ENCODE data around the gene ATP2A3. TPM values are rescaled to one million over a fixed set of nuclear protein-coding genes. Genes with fewer than 3 reads are reported as not detected.
A peak's percentile ranks its signal among the peaks of the same experiment; 100 is the strongest.

The ATP2A3 gene
- total and polyA plus RNA-seq, 8 donors, result 5.8 to 53.5 (median 7.4) TPM

DNA sequence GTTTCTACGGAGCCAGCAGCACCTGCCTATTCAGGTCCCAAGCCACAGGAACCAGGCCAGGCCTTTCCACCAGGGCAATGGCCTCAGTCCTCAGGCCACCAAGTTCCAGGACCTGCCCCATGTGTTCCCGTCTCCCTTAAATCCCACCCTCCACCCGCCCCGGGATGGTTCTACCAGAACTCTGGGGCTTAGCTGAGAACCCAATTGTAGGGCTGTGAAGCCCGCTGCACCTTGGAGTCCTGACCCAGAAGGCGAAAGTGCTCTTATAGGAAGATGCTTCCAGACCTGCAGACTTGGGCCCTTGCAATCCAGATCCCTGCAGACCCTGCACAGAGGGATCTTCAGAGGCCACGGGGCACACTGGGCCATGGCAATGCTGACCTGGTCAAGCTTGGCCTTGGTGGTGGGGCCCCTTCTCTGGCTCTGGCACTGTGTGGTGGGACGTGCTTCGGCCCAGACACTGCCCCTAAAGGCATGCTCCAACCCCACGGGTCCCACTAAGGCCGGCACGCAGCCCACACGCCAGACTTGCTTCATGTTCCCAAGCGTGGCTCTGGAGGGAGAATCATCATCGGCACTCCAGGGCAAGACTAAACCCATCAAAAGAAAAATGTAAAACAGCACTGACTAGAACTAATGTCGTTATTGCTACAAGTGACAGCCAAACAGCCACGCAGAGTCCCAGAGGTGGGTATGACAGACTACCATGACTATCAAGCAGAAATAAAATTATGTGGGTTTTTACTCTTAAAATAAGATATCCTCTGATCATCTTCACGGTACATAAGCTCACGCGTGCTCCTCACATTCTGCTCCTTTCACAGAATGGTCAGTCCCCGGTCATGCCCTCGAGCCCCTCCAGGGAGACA is 41.3 kb upstream of the ATP2A3 start:
- ATAC-seq (no peak), DNase-seq (no peak)
- Histone ChIP-seq H3K9me3 (no peaks in the 10 kb centered on the region), H3K36me3 (peaks cover 0 to 55% of the 10 kb centered on the region in 2 donors), H3K27ac (no peak overlapping the region), H3K4me3 (no peak overlapping the region), H3K27me3 (no peaks in the 10 kb centered on the region), H3K4me1 (peaks cover 11 to 28% of the 10 kb centered on the region in 2 donors)
- TF ChIP-seq CTCF (IDR thresholded peaks at IDR 0.05), result no peak
- intact Hi-C loops (cut with DNase I), result loop anchor here (10.0 kb wide), 2 partner anchors 71 to 91 kb away; partner anchors contain the start of gene P2RX1 (in 1 of the 2)

- Histone ChIP-seq H3K4me1 (peaks cover 10 to 28% of the 10 kb centered on the region in 2 donors), H3K9me3 (no peaks in the 10 kb centered on the region), H3K36me3 (peaks cover 0 to 47% of the 10 kb centered on the region in 2 donors), H3K27ac (no peak overlapping the region), H3K4me3 (no peak overlapping the region), H3K27me3 (no peaks in the 10 kb centered on the region)
- TF ChIP-seq CTCF (IDR thresholded peaks at IDR 0.05), result peak; percentile 82 to 96
- ATAC-seq (peak; percentile 57), DNase-seq (peak in 2 of 4 donors; percentile 55 to 94)
- intact Hi-C loops (cut with DNase I), result loop anchor here (10.0 kb wide), 2 partner anchors 70 to 90 kb away; partner anchors contain the start of gene P2RX1 (in 1 of the 2)
Observed at GRCh38 chr17:4004517-4005295, 40.5 kb upstream of the ATP2A3 start.

DNA sequence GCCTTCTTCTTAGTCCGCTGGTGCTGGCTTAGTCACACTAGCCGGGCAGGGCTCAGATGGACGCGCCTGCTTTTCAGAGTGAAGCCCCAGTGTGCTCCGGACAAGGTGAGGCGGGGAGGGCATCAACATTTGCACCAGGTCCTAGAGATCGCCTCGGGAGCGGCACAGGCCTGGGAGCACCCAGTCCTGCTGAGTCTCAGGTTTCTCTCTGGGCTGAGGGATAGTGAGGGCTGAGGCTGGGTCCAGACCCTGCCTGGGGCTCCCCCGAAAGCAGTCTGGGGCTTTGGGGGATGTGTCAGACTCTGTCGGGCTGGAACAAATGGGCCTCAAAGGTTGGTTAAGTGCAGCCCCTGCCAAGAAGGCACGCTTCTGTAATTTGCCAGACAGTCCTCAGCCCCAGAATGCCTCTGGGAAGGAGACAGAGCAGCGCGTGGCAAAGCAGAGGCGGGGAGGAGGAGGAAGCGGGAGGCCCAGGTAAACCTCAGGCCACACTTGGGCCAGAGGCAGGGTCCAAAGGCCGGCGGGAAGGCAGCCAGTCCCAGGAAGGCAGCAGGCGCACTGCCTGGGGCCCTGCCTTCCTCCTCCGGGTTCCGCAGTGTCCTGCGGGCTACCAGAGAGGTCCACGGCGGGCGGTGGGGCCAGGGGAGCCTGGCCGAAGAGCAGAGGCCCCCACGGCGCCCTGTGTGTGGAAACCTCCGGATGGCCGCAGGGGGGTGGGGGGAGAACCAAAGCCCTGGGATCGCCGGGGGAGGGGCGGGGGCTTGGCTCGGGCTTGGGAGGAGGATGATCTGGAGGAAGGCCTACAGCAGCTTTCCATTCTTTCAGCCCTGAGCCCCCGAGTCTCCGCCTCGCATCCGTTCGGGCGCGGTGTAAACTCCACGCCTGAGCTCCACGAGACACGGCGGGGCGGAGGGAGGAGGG is 39.5 kb upstream of the ATP2A3 start:
- H3K4me3 ChIP-seq, result no peak overlapping the region
- no peak overlapping the region for H3K27ac ChIP-seq
- peaks cover 0 to 37% of the 10 kb centered on the region in 2 donors for H3K36me3 ChIP-seq
- DNase-seq (peak in 1 of 4 donors; percentile 81), ATAC-seq (no peak)
- no peaks in the 10 kb centered on the region for H3K27me3 ChIP-seq
- TF ChIP-seq CTCF (IDR thresholded peaks at IDR 0.05), result no peak
- intact Hi-C loops (cut with DNase I), result loop anchor here (10.0 kb wide), 2 partner anchors 69 to 89 kb away; partner anchors contain the start of gene P2RX1 (in 1 of the 2)
- H3K4me1 ChIP-seq, result peaks cover 5 to 28% of the 10 kb centered on the region in 2 donors
- no peaks in the 10 kb centered on the region for H3K9me3 ChIP-seq

DNA sequence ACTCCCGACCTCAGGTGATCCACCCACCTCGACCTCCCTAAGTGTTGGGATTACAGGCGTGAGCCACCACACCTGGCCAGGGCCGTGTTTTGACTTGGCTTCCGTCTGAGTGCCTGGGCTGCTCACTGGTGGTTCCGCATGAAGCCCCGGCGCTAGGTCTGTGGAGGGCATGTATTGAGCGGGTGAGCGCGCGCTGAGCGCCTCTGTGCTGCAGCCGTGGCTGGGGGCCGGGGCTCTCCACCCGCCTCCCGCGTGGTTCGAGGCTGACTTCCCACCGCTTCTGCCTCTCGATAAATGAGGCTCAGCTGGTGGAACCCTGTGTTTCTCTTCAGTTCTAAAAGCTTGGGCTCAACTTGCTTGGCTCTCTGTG is 38.9 kb upstream of the ATP2A3 start:
- Histone ChIP-seq H3K4me3 (no peak overlapping the region), H3K9me3 (no peaks in the 10 kb centered on the region), H3K36me3 (peaks cover 0 to 31% of the 10 kb centered on the region in 2 donors), H3K4me1 (peaks cover 5 to 28% of the 10 kb centered on the region in 2 donors), H3K27me3 (no peaks in the 10 kb centered on the region), H3K27ac (no peak overlapping the region)
- no peak for DNase-seq
- ATAC-seq, result no peak
- no peak for TF ChIP-seq CTCF (IDR thresholded peaks at IDR 0.05)
- intact Hi-C loops (cut with DNase I), result loop anchor here (10.0 kb wide), 2 partner anchors 68 to 88 kb away; partner anchors contain the start of gene P2RX1 (in 1 of the 2)

Measured in left lung (tissue), 10 donors.